SHP77 (cell line): ENCODE data around the gene IFNA5.

ENCODE experiments used
- DNase-seq, 2 experiments: peaks; one replicate each; lab custom pipeline; 2025; lab: John Stamatoyannopoulos, UW

IFNA5 gene

DNA sequence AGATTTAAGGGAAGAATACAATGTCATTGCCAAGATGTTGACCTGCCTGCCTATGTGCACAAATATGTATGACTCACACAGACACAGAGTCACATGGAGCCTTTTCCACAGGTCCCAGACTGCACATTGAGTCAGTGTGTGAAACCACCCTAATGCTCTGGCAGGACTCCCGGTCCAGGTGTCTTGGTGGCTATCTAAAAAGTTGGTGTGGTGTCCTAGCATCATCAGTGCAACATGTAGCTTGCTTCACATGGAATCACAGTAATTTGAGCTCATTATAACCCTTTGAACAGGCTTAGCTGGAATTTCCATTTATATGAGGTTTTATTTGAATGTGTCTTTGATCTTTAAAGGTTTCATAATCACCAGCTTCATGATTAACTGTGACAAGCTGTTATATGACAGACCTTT, 10.7 kb downstream of the IFNA5 start:
- no peak for DNase-seq

GRCh38 chr9:21289848-21290247, 15.3 kb downstream of the IFNA5 start:
- no peak for DNase-seq

DNA sequence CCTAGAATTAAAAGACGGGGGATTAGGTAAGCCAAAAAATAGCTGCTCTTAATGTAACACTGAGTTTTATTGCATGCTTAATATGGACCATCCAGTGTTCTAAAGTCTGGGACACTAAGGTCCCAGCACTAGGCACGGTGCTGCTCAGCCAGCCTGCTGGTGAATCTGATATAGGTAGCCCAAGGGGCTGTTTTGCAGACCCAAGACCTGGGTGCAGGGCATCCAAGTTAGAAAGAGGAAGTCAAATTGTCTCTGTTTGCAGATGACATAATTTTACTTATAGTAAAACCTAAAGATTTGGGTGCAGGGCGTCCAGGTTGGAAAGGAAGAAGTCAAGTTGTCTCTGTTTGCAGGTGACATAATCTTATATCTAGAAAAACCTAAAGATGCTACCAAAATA, 17.8 kb downstream of the IFNA5 start:
- no peak for DNase-seq

- DNase-seq, result no peak
Observed at GRCh38 chr9:21286659-21287058, 18.5 kb downstream of the IFNA5 start.

DNA sequence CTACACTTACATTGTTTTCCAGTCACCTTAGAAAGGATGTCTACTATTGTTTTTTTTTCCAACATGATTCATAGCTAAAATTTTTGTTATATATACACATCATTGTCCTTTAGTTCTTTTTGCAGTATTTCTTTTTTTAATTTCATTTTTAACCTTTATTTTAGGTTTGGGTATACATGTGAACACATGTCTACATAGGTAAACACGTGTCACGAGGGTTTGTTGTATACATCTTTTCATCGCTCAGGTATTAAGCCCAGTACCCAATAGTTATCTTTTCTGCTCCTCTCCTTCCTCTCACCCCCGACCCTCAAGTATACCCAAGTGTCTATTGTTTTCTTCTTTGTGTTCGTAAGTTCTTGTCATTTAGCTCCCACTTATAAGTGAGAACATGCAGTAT, 19.0 kb downstream of the IFNA5 start:
- DNase-seq, result no peak

DNA sequence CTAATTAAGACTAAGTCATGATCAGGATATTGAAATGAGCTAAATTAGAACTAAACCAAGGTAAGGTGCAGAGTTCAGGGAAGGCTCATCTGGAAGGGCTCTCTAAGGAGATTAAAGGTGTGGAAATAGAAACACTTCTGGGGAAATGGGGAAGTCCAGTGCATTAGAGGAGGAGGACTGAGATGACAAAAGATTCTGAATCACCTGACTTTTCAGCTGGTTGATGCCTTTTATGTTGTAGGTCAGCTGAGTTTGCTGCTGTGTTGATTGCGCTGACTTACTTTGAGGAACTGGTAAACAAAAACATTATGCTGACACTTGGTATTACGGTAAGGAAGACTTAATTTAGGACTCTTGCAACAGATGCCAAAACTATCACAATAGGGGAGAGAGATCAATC, 23.8 kb downstream of the IFNA5 start:
- DNase-seq, result no peak

GRCh38 chr9:21268347-21268657, 36.8 kb downstream of the IFNA5 start:
- no peak for DNase-seq

- no peak for DNase-seq
Observed at GRCh38 chr9:21267485-21268346, 37.4 kb downstream of the IFNA5 start.

- DNase-seq, result no peak
Observed at GRCh38 chr9:21266733-21267484, 38.2 kb downstream of the IFNA5 start.

- DNase-seq, result no peak
Observed at GRCh38 chr9:21265421-21266189, 39.5 kb downstream of the IFNA5 start.

DNA sequence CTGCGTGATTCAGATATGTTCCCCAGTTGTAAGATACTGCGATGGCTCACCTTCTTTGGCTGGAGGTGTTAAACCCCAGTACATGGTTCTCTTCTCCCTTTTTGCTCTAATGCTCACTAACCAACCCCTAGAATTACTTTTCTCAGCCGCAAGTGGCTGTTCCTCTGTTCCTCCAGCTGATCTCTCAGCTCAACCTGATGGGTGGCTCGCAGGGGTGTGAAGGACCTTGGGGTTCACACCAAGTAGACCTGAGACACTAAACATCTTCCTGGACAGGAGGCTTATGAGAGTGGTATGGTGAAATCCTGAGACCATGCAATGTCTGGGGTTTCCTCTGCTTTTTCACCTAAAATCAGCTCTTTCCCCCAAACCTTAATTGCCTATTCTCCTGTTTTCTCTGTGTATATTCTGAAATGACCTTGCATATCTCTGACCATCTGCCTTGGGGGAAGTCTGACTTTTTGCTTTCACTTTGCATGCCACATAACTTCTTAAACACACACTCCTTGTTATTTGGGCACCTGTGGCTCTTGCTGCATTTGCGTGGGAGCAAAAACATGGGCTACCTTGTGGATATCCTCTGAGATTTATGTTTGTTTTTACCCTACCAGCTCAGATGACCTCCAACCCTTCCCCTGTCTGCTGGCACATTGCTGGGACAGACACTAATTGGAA, 49.4 kb downstream of the IFNA5 start:
- DNase-seq, result no peak
